HG03378 (cell line): ENCODE results near the gene LMLN.
"Not testable (repeated sequence)": the region's sequence is repeated elsewhere in the genome, so short reads cannot be mapped to it uniquely, and the experiment has no call there.

Experiments used
- ATAC-seq: cut with Tn5 transposase; IDR thresholded peaks from one replicate; pipeline ENCODE4 v1.9.1; 2021; ENCODE audit warnings: mild to moderate bottlenecking, moderate library complexity; ENCODE audit not compliant: unreplicated experiment

The LMLN gene

DNA sequence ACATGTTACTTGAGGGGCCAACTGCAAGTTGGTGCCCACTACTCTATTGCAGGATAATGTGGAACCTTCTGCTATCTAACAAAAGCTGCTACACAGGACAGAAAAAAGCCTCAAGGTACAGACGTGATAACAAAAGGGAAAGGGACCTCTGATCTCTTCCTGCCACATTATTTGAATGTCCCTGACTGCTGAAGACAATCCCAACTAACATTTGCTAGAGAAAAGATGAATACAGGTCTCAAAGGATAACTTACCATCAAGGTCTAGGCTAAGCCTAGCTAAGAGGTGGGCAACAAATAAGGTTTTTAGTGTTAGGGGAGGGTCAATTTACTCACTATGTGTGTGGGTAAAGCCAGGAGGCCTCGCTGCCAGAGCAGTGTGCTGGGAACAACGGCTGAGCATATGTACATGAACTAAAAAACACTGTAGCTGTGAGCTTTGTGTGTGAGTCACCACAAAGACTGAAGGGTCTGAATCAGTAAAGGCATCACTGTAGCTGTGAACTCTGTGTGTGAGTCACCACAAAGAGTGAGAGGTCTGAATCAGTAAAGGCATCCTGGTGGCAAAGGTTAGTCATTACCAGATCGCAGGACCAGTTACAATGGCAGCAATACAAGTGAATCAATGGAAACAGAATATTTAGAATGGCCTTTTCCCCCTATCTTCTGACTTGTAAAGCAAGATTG, 111.7 kb downstream of the LMLN start:
- peak; percentile 100 for ATAC-seq

DNA sequence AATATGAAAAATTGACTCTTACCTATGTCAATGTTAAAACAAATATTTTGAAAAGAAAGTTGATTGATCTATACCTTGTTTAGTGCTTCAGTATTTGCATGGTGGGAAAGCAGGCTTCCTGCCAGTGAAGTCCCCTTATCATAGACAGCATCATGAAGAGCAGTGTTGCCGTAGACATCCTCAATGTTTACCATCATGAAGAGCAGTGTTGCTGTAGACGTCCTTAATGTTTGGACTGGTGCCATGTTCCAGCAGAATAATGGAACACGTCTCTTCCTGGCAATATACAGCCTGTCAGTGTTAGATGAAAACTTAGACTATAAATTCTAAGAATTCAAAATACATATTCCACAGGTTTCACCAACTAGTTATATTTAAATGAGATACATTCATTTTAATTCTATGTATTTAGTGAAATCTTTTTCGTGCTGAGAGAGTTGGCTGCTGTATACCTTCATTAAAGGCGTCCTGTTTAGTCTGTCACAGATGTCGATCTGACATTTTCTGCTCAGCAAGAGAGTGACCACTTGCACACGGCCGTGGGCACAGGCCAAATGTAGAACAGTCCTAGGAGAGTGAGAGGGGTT, 116.8 kb downstream of the LMLN start:
- no peak for ATAC-seq

DNA sequence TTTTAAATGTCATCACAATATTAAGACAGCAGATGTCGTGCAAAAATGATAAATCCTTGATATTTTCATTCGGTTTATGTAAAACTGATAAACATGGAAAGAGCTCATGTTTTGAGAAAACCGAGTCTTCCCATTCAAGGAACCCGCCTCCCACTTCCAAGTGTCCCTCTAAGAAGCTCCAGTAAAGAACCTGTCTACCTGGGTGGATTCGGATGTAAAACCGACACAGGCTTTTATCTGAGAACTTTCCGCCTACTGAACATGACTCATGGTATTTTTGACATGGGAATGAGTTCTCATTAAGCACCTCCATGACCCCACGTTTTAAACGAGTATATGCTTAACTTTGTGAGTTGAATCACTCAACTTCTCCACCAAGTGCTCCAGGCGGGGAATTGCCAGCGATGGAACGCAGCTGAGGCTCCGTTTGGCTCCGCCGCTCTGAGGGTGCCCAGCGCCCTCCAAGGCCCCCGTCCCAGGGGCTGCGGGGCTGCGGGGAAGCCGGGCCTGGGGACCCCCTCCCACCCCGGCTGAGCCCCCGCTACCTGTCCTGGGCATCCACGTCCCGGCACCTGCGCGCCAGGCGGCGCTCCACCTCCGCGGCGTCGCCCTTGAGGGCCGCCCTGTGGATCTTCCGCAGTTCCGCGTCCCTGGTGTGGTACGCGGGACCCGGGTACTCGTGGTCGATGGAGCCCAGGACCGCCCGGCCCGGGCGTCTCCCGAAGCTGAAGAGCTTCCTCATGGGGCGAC, 119.9 kb downstream of the LMLN start:
- no peak for ATAC-seq

DNA sequence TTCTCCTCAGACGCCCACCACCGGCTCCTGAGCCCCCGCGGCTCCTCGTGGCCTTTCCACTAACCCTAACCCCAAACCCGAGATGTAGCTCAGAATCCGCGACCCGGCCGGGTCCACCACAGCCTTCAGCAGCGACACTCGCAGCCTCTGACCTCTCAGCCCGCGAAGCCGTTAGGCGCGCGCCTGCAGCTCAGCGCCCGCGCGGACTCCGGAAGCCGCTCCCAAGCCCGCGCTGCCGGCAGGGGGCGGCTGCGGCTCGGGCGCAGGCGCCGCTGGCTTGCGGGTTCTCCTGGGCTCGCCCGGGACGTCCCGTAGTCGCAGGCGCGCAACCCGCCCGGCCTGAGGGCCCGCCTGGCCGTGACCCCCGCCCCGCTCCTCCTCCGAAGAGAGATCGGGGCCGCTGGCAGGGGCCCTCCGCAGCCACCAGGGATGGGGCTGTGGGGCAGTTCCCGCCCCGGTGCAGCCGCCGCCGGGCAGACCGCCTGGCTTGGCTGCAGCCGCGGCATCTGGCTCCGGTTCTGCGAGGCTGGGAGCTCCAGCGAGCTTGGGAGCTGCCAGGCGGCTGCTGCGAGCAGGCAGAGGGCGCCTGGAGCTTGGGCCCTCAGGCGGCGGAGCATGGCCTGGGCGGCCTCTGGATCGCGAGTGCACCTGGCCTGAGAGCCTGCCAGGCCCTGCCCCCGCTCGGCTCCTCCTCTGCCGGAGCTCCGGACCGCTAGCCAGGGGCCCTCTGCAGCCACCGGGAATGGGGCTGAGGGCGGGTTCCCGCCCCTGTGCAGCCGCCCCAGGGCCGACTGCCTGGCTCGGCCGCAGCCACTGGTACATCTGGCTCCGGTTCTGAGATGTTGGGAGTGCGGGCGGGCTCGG, 120.7 kb downstream of the LMLN start:
- ATAC-seq, result no peak

GRCh38 chr3:198081421-198081844, 121.4 kb downstream of the LMLN start:
- ATAC-seq, result no peak

- not testable (repeated sequence) for ATAC-seq
Measured at GRCh38 chr3:198082226-198082625, 122.2 kb downstream of the LMLN start.

DNA sequence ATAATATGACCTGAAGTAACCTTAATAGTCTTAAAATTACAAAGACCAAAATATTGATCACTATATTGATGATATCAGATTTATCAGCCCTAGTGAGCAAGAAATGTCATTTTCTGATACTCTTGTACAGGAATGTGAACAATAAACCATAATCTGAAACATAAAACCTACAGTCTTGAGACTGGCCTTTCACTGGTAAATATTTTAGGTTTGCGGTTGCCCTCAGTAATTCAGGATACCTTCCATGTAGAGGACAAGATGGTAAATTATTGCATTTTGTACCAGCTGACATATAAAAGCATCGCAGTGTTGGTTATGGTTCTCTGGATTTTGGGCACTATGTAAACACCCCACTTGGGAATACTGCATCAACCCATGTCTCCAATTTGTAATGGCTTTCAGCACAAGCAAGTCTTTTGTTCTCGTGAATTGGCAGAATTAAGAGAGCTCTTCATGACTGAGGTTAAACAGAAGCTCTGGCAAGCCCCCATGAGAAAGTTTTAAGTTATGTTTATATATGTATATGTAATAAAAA, 128.5 kb downstream of the LMLN start:
- no peak for ATAC-seq

DNA sequence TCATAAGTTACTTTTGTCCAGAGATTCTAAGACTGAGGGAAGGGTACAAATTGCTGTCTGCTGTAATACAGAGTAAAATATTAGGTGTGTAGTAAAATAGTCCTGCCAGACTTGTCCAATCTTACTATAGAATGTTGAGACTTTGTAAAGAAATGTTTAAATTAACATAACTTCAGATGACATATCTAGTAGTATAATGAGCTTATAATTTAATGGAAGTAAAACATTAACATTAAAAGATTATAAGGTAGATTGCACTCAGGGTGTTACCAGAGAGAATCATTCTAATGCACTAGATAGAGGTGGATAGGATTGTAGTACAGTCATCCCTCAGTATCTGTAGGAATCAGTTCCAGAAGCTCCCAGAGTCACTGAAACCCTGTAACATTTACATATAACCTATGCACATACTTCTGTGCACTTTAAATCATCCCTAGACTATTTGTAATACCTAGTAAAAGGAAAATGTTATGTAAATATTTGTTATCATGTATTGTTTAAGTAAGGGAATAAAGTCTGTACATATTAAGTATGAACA, 130.8 kb downstream of the LMLN start:
- ATAC-seq, result no peak

- ATAC-seq, result no peak
Measured at GRCh38 chr3:198092276-198092675, 132.3 kb downstream of the LMLN start.

DNA sequence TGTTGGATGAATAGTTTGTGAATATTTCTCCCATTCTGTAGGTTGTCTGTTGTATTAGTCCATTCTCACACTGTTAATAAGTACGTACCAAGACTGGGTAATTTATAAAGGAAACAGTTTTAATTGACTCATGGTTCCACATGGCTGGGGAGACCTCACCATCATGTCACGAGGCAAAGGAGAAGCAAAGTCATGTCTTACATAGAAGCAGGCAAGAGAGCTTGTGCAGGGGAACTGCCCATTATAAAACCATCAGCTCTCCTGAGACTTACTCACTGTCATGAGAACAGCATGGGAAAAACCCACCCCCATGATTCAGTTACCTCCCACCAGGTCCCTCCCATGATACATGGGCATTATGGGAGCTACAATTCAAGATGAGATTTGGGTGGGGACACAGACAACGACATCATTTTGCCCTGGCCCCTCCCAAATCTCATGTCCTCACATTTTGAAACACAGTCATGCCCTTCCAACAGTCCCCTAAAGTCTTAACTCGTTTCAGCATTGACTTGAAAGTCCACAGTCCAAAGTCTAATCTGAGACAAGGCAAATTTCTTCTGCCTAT, 133.2 kb downstream of the LMLN start:
- no peak for ATAC-seq
